ENCODE results near the gene STING1.
"Not testable (repeated sequence)": the region's sequence is repeated elsewhere in the genome, so short reads cannot be mapped to it uniquely, and the experiment has no call there.

Gene STING1

GRCh38 chr5:139503036-139503817 is 20.7 kb upstream of the STING1 start:
- DNase-seq = not testable (repeated sequence)

GRCh38 chr5:139501381-139501780 is 18.8 kb upstream of the STING1 start:
- DNase-seq = no peak

GRCh38 chr5:139495638-139496435 is 13.3 kb upstream of the STING1 start:
- DNase-seq = no peak

DNA sequence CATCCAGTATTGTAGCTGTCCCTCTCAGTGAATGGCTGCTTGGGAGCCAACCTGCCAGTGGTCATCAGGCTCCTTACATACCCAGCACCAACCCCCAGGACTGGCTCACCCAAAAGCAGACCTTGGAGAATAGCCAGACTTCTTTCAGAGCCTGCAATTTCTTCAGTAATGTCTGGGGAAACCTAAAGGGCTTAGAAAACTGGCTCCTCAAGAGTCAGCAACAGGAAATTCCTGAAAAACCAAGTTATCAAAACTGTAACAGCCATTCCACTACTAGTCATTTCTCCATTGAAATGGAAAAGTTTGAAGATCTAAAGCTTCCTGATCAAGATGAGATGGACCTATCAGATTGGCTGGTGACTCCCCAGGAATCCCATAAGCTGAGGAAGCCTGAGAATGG is 12.3 kb upstream of the STING1 start:
- DNase-seq = no peak

GRCh38 chr5:139494256-139494655 is 11.7 kb upstream of the STING1 start:
- DNase-seq = no peak

GRCh38 chr5:139492700-139493192 is 10.2 kb upstream of the STING1 start:
- DNase-seq = peak; percentile 5

GRCh38 chr5:139488260-139488659 is 5.7 kb upstream of the STING1 start:
- DNase-seq = no peak

DNA sequence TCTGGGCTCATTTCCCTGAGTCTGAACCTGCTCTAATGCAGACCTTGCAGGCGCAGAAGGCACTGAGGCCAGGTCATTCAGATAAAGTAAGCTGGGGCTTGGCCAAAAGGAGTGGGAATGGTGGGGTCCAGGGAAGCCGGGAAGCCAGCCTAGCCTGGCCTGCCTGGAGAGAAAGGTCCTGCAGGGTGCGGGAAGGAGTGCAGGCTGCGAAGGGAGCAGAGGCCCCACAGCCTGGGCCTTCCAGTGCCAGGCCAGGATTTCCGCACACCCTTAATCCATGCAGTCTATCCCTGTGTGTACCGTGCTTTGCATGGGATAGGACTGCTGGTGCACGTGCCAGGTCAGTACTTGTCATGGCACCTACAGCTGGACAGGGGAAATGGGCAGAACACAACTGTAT is 3.6 kb upstream of the STING1 start:
- DNase-seq = no peak

GRCh38 chr5:139482890-139483208 is 291 bp upstream of the STING1 start:
- DNase-seq = not testable (repeated sequence)

DNA sequence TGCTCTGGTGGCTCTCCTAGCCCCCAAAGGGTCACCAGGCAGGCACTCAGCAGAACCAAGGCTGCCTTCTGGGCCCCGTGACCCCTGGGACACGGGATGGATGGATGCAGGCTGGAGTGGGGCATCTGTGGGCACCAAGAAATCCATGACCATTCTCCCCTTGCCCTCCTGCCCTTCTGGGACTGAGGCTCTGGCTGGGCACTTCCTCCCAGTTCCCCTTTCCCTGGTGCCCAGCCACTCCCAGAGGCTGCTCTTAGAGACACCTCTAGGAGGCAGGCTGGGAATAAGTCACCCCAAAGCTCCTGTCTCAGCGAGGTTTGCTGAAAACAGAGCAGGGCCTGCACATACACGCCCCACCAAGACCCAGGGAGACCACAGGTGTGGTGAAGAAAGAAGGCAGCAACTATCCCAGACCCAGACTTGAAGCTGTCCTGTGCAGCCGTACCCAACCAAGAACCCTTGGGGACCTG is 943 bp downstream of the STING1 start:
- DNase-seq = no peak

DNA sequence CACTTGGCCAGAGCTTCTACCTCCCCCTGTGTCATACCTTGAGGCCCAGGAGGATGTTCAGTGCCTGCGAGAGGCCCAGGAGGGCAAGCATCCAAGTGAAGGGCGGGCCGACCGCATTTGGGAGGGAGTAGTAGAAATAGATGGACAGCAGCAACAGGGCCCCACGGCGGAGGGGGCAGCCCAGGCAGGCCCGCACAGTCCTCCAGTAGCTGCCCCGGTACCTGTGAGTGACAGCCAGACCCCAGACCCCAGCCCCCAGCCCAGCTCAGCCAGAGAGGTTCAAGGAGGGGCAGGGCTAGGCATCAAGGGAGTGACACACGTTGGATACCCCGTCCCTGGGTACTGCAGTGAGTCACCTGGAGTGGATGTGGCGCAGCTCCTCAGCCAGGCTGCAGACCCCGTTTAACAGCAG is 1.4 kb downstream of the STING1 start:
- no peak for DNase-seq

DNA sequence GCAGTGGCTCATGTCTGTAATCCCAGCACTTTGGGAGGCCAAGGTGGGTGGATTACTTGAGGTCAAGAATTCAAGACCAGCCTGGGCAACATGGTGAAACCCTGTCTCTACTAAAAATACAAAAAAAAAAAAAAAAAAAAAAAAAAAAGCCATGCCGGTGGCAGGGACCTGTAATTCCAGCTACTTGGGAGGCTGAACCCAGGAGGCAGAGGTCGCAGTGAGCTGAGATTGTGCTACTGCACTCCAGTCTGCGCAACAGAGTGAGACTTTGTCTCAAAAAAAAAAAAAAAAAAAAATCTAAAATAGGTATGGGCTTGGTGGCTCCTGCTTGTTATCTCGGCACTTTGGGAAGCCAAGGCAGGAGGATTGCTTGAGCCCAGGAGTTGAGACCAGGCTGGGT is 2.8 kb downstream of the STING1 start:
- not testable (repeated sequence) for DNase-seq

DNA sequence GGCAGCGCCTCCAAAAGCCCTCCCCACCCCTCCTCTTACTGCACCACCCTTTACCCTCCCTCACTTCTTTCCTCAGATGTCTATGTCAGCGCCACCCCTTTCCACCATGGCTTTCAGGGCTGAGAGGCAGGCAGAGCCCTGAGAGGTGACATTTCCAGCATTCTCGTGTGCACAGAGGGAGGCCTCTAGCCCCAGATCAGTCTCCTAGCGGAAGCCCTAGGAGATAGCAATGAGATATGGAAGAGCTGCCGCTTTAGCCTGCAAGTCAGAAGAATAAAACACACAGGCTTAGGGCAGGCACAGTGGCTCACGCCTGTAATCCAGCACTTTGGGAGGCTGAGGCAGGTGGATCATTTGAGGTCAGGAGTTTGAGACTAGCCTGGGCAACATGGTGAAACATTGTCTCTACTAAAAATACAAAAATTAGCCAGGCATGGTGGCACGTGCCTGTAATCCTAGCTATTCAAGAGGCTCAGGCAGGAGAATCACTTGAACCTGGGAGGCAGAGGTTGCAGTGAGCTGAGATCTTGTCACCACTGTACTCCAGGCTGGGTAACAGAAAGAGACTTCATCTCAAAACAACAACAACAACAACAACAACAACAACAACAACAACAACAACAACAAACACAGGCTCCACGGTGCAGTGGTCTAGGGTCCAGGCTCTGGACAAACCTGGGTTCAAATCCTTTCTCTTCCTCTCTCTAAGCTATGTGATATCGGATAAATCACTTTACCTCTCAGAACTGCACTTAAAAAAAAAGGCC is 3.7 kb downstream of the STING1 start:
- not testable (repeated sequence) for DNase-seq

- DNase-seq = no peak
Measured at GRCh38 chr5:139475865-139476617, 6.5 kb downstream of the STING1 start.

- DNase-seq = no peak
Measured at GRCh38 chr5:139474890-139475791, 7.4 kb downstream of the STING1 start.

- DNase-seq = no peak
Measured at GRCh38 chr5:139473565-139473964, 9.0 kb downstream of the STING1 start.

DNA sequence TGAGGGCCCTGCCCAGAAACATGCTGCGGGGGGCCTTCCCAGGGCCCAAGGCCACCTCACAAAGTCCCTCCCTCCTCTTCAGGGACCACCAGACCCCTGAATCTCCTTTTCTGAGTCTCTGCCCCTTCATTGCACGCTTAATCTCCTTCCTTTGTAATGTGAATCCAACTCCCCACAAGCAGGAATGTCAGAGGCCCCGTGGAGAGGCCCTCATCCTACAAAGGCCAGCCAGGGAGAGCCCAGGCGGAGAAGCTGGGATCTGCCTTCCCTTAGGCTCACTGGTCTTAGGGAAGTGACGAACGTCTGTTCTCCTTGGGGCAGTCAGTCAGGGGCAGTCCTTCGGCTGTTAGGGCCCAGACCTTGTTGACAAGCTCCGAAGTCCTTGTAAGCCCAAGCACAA is 9.5 kb downstream of the STING1 start:
- no peak for DNase-seq

GRCh38 chr5:139472386-139473030 is 10.1 kb downstream of the STING1 start:
- DNase-seq = no peak

DNA sequence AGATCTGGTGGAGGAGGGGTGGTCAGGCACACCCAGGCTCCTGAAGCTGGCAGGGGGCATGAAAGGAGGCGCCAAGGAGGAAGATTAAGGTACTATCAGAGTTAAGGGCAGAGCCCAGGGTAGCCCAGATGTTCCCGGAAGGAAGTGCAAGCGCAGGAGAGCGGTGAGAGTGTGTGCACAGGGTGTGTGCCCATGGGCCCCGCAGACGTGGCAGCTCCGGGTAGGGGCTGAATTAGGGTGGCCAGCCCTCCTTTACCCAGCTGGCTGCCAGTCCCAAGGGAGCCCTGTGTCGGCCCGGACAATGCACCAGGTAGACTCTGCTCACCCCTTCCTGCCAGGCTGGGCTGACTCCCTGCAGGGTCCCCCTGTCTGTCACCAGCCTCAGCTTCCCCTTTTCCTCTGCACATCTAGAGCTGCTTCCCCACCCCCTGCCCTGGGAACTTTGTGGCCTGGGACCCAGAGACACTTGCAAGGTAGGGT is 11.7 kb downstream of the STING1 start, which contains the start of gene SMIM33:
SMIM33 (plus strand) TSS at position 184 of the 480 bp plus-strand sequence; CDS start at position 302, 118 bp downstream.
- DNase-seq = no peak

DNA sequence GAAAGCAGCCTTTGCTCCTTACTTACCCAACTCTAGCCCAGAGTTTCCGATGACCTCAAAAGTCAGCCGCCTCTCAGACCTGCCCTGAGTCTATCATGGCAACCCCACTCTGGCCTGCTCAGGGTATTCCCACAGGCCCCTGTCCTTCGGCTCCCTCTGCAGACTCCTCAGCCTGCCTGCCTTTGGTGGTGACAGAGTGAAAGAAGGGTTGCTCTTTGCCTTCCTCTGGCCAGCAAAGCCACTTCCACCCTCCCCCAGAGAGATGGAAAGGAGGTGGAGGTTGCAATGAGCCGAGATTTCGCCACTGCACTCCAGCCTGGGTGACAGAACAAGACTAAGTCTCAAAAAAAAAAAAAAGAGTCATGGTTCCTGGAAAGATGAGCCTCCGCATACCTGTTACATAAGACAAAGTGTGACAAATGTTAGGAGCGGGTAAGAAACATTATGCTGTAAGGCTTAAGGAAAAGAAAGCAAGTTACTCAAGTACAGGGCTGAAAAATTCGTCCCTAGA is 14.1 kb downstream of the STING1 start:
- DNase-seq = no peak

Measured in kidney glomerular epithelial cell (primary cell).